22Rv1 (cell line): ENCODE data around the gene ARPC4.

Experiments
- ZFX ChIP-seq: fragments of 450-650 bp; IDR thresholded peaks from 2 replicates; pipeline ENCODE4 v1.6.1; 2017; ENCODE audit warnings: antibody characterized with exemption, borderline replicate concordance
- TF ChIP-seq, protein P1 (sequence below): fragments of 450-650 bp; IDR thresholded peaks from 2 replicates; pipeline ENCODE4 v1.5.1; 2017; ENCODE audit warnings: mild to moderate bottlenecking

DNA sequence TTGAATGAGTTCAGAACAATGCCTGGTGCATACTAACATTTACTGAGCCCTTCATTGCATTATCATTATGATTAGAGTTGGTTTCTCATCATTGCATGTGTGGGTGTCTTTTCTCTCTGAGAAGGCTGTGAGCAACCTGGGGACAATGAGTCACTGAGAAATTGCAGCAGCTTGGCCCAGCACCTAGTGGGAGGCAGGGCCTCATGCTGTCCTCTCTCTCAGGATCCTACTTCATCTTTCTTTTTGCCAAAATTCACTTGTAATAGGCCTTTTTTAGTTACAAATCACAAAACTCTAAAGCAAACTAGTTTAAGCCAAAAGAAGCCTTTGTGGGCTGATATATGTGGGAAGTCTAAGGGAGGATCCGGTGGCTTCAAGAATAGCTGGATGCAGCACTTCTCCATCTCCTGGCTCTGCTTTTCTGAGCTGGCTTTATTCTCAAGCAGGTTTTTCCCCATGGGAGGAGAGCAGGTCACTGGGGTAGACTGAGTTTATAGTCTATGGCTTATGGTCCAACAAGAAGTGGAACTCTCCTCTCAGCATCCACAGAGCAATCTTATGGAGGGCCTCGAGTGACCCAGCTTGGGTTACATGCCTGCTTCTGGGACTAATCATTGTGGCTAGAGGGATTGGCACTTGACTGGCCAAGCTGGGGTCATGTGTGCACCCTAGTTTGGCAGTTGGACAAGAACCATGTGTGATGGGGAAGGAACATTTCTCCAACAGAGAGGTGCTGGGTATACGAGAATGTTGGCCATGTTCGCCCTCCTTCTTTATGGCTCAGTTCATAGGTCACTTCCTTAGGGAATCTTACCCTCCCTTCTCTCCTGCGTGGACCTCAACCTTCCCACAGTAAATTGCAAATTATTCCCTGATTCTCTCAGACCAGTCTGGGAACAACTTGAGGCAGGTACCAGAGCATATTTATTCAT lies 14.5 kb upstream of the ARPC4 start:
- TF ChIP-seq, protein P1, sequence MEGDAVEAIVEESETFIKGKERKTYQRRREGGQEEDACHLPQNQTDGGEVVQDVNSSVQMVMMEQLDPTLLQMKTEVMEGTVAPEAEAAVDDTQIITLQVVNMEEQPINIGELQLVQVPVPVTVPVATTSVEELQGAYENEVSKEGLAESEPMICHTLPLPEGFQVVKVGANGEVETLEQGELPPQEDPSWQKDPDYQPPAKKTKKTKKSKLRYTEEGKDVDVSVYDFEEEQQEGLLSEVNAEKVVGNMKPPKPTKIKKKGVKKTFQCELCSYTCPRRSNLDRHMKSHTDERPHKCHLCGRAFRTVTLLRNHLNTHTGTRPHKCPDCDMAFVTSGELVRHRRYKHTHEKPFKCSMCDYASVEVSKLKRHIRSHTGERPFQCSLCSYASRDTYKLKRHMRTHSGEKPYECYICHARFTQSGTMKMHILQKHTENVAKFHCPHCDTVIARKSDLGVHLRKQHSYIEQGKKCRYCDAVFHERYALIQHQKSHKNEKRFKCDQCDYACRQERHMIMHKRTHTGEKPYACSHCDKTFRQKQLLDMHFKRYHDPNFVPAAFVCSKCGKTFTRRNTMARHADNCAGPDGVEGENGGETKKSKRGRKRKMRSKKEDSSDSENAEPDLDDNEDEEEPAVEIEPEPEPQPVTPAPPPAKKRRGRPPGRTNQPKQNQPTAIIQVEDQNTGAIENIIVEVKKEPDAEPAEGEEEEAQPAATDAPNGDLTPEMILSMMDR, result no peak
- no peak for TF ChIP-seq ZFX
